ENCODE data around the gene IGF2BP3.

Gene IGF2BP3

DNA sequence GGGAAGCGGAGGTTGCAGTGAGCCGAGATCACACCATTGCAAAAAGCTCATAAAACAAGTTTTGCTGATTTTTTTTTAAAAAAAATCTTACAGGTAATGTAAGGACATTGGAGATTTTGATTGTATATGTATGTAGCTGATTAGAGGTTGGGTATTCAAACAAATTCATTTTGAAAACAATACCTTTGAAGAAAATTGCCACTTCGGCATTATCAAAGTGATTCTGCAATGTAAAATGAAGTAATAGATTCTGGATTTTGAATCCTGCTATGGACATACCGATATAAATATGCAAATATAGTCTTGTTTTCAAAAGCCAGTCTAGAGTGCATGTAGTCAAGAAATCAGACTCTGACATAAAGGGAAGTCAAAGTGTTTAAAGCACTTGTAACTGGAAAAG, 12.4 kb upstream of the IGF2BP3 start:
- Histone ChIP-seq H3K36me3 (ENCODE audit: insufficient read depth) (no peaks in the 10 kb centered on the region), H3K27me3 (ENCODE audit: insufficient read depth, low read depth) (no peaks in the 10 kb centered on the region), H3K27ac (no peak overlapping the region), H4K20me1 (ENCODE audit: insufficient read depth) (no peaks in the 10 kb centered on the region), H3K4me2 (no peak overlapping the region), H3K79me2 (ENCODE audit: insufficient read depth, low read depth) (peaks cover 55% of the 10 kb centered on the region), H3K9ac (no peak overlapping the region), H2AFZ (ENCODE audit: low read depth) (no peak overlapping the region), H3K4me1 (ENCODE audit: low read depth, poor library complexity, severe bottlenecking) (peaks cover 31% of the 10 kb centered on the region), H3K4me3 (IDR thresholded peaks at IDR 0.05; ENCODE audit: insufficient read depth, low read depth, low read length) (no peak overlapping the region)
- TF ChIP-seq, protein P1, sequence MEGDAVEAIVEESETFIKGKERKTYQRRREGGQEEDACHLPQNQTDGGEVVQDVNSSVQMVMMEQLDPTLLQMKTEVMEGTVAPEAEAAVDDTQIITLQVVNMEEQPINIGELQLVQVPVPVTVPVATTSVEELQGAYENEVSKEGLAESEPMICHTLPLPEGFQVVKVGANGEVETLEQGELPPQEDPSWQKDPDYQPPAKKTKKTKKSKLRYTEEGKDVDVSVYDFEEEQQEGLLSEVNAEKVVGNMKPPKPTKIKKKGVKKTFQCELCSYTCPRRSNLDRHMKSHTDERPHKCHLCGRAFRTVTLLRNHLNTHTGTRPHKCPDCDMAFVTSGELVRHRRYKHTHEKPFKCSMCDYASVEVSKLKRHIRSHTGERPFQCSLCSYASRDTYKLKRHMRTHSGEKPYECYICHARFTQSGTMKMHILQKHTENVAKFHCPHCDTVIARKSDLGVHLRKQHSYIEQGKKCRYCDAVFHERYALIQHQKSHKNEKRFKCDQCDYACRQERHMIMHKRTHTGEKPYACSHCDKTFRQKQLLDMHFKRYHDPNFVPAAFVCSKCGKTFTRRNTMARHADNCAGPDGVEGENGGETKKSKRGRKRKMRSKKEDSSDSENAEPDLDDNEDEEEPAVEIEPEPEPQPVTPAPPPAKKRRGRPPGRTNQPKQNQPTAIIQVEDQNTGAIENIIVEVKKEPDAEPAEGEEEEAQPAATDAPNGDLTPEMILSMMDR (conservative IDR thresholded peaks at IDR 0.05; ENCODE audit: low read depth, low read length), result no peak

DNA sequence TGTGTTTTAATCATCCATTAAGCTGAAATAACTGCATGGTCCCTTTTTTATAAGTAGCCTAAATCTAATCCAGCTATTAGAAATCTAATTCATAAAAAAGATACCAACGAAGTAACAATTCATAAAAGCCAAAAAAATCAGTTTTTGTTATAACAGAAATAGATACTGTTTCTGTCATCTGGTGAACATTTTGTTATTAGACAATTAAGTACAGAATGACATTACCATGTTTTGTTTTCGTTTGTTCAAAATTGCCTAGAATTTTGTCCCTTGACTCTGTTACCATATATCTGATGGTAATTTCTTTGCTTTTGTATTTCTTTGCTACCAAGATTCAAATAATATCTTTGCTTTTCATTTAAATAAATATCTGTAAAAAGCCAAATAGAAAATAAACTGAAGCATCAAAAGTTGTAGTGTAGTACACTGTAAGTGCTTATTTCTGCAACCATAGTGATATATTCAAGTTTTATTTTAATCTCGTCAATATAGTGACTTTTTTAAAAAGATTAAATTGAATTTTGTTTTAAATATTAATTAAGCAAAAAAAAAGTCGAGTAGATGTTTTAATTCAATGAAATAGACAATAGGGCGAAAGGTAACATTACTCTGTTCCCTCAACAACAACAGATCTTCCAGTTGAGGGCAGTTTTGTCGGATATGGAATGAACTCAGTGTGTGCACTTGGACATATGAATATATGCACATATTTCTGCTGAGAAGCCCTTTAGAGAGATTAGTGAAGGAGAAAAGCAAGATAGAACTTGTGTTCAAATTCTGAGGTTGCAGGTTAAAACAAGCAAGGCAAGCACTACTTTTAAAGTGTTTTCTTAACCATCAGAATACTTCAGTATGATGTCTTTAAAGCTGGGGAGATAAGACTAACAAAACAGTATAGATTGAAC, 7.9 kb upstream of the IGF2BP3 start:
- Histone ChIP-seq H2AFZ (ENCODE audit: low read depth) (no peak overlapping the region), H3K4me1 (ENCODE audit: low read depth, poor library complexity, severe bottlenecking) (peaks cover 41% of the 10 kb centered on the region), H3K27ac (peak overlapping the region; percentile 95), H3K36me3 (ENCODE audit: insufficient read depth) (no peaks in the 10 kb centered on the region), H3K27me3 (ENCODE audit: insufficient read depth, low read depth) (no peaks in the 10 kb centered on the region), H3K4me2 (peak overlapping the region; percentile 94), H3K9ac (peak overlapping the region; percentile 94), H3K4me3 (IDR thresholded peaks at IDR 0.05; ENCODE audit: insufficient read depth, low read depth, low read length) (no peak overlapping the region), H4K20me1 (ENCODE audit: insufficient read depth) (no peaks in the 10 kb centered on the region), H3K79me2 (ENCODE audit: insufficient read depth, low read depth) (peaks cover 91% of the 10 kb centered on the region)
- TF ChIP-seq, protein P1 (conservative IDR thresholded peaks at IDR 0.05; ENCODE audit: low read depth, low read length), result no peak

DNA sequence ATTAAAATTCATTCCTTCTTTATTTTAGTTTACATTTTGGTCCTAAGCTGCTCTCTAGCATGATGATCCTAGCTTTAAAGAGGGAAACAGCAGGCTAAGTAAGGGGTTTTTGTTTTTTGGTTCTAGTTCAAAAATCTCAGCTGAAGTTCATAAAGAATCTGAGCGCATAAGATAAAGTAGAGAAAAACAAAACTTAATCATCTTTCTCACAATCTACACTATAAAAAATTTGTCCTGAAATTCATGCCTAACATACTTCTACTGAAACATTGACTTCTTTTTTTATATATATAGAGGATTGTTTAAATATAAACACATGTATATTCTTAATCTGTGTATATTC, 6.8 kb upstream of the IGF2BP3 start:
- Histone ChIP-seq H3K4me2 (peak overlapping the region; percentile 94), H3K4me1 (ENCODE audit: low read depth, poor library complexity, severe bottlenecking) (peaks cover 41% of the 10 kb centered on the region), H4K20me1 (ENCODE audit: insufficient read depth) (no peaks in the 10 kb centered on the region), H3K4me3 (IDR thresholded peaks at IDR 0.05; ENCODE audit: insufficient read depth, low read depth, low read length) (no peak overlapping the region), H2AFZ (ENCODE audit: low read depth) (no peak overlapping the region), H3K9ac (peak overlapping the region; percentile 94), H3K36me3 (ENCODE audit: insufficient read depth) (no peaks in the 10 kb centered on the region), H3K27me3 (ENCODE audit: insufficient read depth, low read depth) (no peaks in the 10 kb centered on the region), H3K27ac (peak overlapping the region; percentile 95), H3K79me2 (ENCODE audit: insufficient read depth, low read depth) (peaks cover 94% of the 10 kb centered on the region)
- TF ChIP-seq, protein P1 (conservative IDR thresholded peaks at IDR 0.05; ENCODE audit: low read depth, low read length), result no peak

DNA sequence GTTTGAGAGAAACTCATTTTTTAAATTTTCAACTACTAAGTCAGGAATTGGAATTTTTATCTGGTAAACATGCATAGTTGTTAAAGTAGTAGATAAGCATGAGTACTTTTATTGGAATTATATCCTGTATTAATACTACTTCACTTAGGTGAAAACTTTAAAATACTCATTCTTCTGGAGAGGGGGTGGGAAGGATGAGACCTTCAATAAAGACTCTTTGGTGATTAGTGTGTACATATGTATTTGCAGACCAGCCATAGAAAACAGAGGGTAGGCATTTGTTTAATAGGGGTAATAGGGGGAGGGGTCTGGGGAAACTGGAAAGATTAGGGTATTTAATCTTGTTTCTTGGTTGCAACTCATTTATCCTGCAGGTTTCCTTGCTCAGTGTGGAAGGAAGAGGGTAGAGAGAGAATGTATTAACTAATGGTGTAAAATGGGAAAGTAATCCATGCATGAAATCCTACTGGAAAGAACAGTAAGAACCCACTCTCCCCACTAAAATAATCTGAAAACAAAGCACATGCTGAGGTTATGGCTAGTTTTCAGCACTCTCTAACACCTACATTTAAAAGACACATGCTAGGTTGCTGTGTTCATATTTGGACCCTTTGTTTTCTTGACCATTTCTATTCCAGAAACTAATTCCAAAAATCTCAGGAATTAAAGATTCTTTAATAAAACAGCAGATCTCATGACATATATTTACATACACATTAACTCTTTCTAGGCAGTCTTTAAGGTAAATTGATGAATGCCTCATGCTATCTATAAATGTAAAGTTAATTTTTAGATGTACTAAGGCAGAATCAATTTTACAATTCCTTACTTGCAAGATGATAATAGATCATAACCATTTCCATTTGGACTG, 6.2 kb upstream of the IGF2BP3 start:
- H3K27me3 ChIP-seq (ENCODE audit: insufficient read depth, low read depth), result no peaks in the 10 kb centered on the region
- peak overlapping the region; percentile 94 for H3K9ac ChIP-seq
- H3K79me2 ChIP-seq (ENCODE audit: insufficient read depth, low read depth), result peaks cover 94% of the 10 kb centered on the region
- no peak overlapping the region for H2AFZ ChIP-seq (ENCODE audit: low read depth)
- peak overlapping the region; percentile 95 for H3K27ac ChIP-seq
- H3K4me2 ChIP-seq, result peak overlapping the region; percentile 94
- H3K4me3 ChIP-seq (IDR thresholded peaks at IDR 0.05; ENCODE audit: insufficient read depth, low read depth, low read length), result no peak overlapping the region
- TF ChIP-seq, protein P1 (conservative IDR thresholded peaks at IDR 0.05; ENCODE audit: low read depth, low read length), result no peak
- H3K4me1 ChIP-seq (ENCODE audit: low read depth, poor library complexity, severe bottlenecking), result peaks cover 41% of the 10 kb centered on the region
- no peaks in the 10 kb centered on the region for H3K36me3 ChIP-seq (ENCODE audit: insufficient read depth)
- H4K20me1 ChIP-seq (ENCODE audit: insufficient read depth), result no peaks in the 10 kb centered on the region

Data from KMS-11 (cell line).